ENCODE measurements around the gene SNX25.

SNX25 gene

DNA sequence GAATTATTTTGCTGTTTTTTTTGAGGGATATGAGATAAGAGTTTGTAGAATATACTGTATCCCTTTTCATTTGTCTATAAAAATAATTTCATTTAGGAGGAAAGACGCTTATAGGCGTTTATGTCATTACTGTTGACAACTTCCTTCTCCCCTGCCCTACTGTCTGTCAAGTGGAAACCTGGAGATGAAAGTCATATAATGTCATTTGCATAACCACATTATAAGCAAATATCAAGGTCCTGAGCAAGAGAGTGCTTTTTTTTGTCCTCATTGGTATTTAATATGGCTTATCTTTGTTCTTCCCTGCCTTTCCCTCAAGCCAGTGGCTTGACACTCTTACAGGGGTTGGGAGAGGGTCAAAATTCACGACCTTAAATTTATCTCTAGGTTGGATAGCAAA lies 130.5 kb downstream of the SNX25 start:
- TF ChIP-seq, protein P1, sequence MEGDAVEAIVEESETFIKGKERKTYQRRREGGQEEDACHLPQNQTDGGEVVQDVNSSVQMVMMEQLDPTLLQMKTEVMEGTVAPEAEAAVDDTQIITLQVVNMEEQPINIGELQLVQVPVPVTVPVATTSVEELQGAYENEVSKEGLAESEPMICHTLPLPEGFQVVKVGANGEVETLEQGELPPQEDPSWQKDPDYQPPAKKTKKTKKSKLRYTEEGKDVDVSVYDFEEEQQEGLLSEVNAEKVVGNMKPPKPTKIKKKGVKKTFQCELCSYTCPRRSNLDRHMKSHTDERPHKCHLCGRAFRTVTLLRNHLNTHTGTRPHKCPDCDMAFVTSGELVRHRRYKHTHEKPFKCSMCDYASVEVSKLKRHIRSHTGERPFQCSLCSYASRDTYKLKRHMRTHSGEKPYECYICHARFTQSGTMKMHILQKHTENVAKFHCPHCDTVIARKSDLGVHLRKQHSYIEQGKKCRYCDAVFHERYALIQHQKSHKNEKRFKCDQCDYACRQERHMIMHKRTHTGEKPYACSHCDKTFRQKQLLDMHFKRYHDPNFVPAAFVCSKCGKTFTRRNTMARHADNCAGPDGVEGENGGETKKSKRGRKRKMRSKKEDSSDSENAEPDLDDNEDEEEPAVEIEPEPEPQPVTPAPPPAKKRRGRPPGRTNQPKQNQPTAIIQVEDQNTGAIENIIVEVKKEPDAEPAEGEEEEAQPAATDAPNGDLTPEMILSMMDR (IDR thresholded peaks at IDR 0.05; ENCODE audit: low read depth, low read length, missing control alignments), result no peak
- DNase-seq (ENCODE audit: low read depth), result no peak
- no peak overlapping the region for H3K4me3 ChIP-seq (ENCODE audit: low read depth, low read length)

DNA sequence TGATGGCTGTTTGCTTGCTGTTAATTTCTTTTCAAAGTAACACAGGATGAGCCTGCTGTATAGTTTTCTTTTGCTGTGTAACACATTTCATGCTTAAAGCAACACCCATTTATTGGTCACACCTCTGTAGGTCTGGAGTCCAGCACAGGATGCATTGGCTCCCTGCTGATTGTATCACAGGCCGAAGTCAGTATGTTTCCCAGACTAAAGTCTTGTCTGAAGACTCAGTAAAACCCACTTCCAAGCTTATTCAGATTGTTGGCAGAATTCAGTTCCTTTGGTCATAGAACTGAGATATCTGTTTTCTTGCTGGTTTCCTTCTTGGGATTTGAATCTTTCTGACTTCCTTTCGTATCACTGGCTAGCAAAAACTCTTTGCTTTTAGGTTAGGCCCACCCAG lies 132.0 kb downstream of the SNX25 start:
- TF ChIP-seq, protein P1 (IDR thresholded peaks at IDR 0.05; ENCODE audit: low read depth, low read length, missing control alignments), result no peak
- no peak overlapping the region for H3K4me3 ChIP-seq (ENCODE audit: low read depth, low read length)
- DNase-seq (ENCODE audit: low read depth), result no peak

DNA sequence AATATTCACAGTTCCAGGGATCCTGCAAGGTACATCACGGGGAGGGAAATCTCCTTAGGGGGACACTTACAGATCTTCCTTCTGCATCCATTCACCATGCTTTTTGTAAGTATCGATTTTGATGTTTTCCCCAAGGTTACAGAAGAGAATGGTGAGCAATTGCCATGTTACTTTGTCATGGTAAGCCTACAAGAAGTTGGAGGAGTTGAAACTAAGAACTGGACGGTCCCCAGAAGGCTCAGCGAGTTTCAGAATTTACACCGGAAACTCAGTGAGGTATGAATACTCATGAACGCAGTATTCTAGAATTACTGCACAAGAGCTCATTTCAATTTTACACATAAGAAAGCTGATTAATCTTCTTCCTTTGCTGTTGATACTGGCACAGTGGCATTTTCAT lies 132.4 kb downstream of the SNX25 start:
- H3K4me3 ChIP-seq (ENCODE audit: low read depth, low read length), result no peak overlapping the region
- TF ChIP-seq, protein P1 (IDR thresholded peaks at IDR 0.05; ENCODE audit: low read depth, low read length, missing control alignments), result no peak
- DNase-seq (ENCODE audit: low read depth), result peak; percentile 87

DNA sequence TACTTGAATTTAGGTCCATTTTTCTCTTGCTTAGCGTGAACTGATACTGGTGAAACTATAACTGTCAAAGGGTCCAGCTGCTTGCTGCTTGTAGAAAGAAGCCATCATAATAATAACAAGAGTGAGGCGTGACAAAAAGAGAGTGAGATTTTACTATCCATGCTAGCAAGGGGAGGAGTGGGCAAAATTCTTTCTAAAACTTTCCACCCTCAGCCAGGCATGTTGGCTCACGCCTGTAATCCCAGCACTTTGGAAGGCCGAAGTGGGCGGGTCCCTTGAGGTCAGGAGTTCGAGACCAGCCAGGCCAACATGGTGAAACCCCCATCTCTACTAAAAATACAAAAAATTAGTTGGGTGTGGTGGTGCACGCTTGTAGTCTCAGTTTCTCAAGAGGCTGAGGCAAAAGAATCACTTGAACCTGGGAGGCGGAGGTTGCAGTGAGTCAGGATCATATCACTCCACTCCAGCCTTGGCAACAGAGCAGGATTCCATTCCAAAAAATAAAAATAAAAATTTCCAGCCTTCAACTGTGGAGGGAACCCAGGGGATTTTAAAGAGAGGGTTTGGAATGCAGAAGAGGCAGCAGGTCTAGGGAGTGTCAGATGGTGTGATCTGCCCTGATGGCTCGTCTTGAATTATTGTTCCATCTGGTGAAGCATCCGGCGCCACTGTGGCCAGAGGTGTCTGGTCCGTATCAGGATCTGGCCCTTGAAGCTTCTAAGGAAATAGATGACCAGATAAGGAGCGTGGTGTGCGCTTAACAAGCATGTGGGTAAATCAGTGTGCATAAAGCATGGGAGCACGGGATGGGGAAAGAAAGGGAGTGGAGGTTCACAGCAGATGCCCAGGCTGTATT lies 134.6 kb downstream of the SNX25 start:
- H3K4me3 ChIP-seq (ENCODE audit: low read depth, low read length), result no peak overlapping the region
- TF ChIP-seq, protein P1 (IDR thresholded peaks at IDR 0.05; ENCODE audit: low read depth, low read length, missing control alignments), result no peak
- DNase-seq (ENCODE audit: low read depth), result peak; percentile 67

DNA sequence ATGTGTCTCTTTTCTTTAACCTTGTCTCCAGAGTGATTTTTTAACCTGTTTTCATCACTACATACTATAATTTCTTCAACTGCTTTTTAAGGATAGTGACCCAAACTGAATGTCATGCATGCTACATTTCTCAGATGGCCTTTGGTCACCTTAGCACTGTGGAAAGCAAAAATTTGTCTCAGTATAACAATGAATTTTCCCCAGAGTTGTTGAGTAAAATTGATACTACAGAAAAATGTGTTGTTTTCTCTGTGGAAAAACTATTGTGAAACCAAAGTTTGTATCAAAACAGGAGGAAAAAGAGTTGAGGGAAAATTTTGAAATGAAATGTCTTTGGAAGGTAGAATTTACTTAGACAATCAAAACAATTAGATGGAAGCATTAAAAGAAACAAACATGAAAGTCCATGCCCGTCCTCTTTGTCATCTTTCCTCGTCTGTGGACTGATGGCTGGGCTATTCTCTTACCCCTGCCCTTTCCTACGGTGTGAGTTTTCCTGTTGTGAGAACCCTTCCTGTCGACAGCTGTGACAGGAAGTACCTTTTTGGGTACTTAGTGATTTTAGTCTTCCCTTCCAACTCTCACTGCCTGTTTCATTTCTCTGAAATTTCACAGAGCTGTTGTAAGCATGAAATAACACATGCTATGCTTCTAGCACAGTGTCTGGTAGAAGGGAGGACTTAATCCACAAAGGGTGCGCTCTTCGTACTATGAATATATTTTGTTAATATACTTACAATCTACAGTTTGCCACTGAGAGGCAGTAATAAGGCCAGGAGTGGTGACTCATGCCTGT lies 135.5 kb downstream of the SNX25 start:
- DNase-seq (ENCODE audit: low read depth), result peak; percentile 81
- H3K4me3 ChIP-seq (ENCODE audit: low read depth, low read length), result no peak overlapping the region
- TF ChIP-seq, protein P1 (IDR thresholded peaks at IDR 0.05; ENCODE audit: low read depth, low read length, missing control alignments), result no peak

DNA sequence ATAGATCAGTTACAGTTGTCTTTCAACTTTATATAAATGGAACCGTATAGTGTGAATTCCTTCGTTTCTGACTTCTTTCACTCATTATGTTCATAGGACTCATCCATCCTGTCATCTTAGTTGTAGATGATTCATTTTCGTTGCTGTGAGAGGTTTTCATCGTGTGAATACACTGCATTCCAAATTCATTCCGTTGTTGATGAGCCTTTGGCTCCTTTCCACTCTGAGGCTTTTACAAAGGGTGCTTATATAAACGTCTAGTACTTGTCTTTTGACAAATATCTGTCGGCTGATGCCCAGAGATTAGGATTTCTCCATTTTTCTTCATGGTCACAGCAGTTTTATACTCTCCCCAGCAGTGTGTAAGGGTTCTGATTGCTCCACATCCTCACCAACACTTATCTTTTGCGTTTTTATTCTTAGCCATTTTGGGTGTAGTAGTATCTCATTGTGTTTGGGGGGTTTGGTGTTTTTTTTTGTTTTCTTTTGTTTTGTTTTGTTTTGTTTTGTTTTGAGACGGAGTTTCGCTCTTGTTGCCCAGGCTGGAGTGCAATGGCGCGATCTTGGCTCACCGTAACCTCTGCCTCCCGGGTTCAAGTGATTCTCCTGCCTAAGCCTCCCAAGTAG lies 137.7 kb downstream of the SNX25 start:
- DNase-seq (ENCODE audit: low read depth), result no peak
- H3K4me3 ChIP-seq (ENCODE audit: low read depth, low read length), result no peak overlapping the region
- TF ChIP-seq, protein P1 (IDR thresholded peaks at IDR 0.05; ENCODE audit: low read depth, low read length, missing control alignments), result no peak

Data from GM12864 (cell line).